Measurements from ENCODE around the gene SEC14L5.

- TF ChIP-seq, protein P1, sequence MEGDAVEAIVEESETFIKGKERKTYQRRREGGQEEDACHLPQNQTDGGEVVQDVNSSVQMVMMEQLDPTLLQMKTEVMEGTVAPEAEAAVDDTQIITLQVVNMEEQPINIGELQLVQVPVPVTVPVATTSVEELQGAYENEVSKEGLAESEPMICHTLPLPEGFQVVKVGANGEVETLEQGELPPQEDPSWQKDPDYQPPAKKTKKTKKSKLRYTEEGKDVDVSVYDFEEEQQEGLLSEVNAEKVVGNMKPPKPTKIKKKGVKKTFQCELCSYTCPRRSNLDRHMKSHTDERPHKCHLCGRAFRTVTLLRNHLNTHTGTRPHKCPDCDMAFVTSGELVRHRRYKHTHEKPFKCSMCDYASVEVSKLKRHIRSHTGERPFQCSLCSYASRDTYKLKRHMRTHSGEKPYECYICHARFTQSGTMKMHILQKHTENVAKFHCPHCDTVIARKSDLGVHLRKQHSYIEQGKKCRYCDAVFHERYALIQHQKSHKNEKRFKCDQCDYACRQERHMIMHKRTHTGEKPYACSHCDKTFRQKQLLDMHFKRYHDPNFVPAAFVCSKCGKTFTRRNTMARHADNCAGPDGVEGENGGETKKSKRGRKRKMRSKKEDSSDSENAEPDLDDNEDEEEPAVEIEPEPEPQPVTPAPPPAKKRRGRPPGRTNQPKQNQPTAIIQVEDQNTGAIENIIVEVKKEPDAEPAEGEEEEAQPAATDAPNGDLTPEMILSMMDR (IDR thresholded peaks at IDR 0.05), result no peak
- TF ChIP-seq POLR2AphosphoS5 (IDR thresholded peaks at IDR 0.05), result no peak
- TF ChIP-seq POLR2A (IDR thresholded peaks at IDR 0.05), result no peak
These were observed 23.5 kb upstream of the SEC14L5 start for GRCh38 chr16:4934591-4934990.

Measured in suprapubic skin (tissue), 4 donors.